ENCODE data around the gene GNG7.
"Not testable (repeated sequence)": the region's sequence is repeated elsewhere in the genome, so short reads cannot be mapped to it uniquely, and the experiment has no call there.

Gene GNG7

GRCh38 chr19:2579678-2580280, 122.7 kb downstream of the GNG7 start:
- no peak for DNase-seq (ENCODE audit: extremely low read depth in 1 of 2, low read depth in 1 of 2)

GRCh38 chr19:2578901-2579677, 123.4 kb downstream of the GNG7 start:
- peak; percentile 28 to 57 for DNase-seq (ENCODE audit: extremely low read depth in 1 of 2, low read depth in 1 of 2)

GRCh38 chr19:2578391-2578890, 124.1 kb downstream of the GNG7 start:
- no peak for DNase-seq (ENCODE audit: extremely low read depth in 1 of 2, low read depth in 1 of 2)

GRCh38 chr19:2577722-2578335, 124.7 kb downstream of the GNG7 start:
- no peak for DNase-seq (ENCODE audit: extremely low read depth in 1 of 2, low read depth in 1 of 2)

GRCh38 chr19:2575734-2576481, 126.6 kb downstream of the GNG7 start:
- DNase-seq (ENCODE audit: extremely low read depth in 1 of 2, low read depth in 1 of 2), result no peak

- no peak for DNase-seq (ENCODE audit: extremely low read depth in 1 of 2, low read depth in 1 of 2)
These were observed 127.4 kb downstream of the GNG7 start for GRCh38 chr19:2574971-2575630.

- no peak for DNase-seq (ENCODE audit: extremely low read depth in 1 of 2, low read depth in 1 of 2)
These were observed 128.0 kb downstream of the GNG7 start for GRCh38 chr19:2574478-2574931.

GRCh38 chr19:2573916-2574315, 128.6 kb downstream of the GNG7 start:
- DNase-seq (ENCODE audit: extremely low read depth in 1 of 2, low read depth in 1 of 2), result no peak

GRCh38 chr19:2572152-2572551, 130.3 kb downstream of the GNG7 start:
- not testable (repeated sequence) for DNase-seq (ENCODE audit: extremely low read depth in 1 of 2, low read depth in 1 of 2)

- no peak for DNase-seq (ENCODE audit: extremely low read depth in 1 of 2, low read depth in 1 of 2)
These were observed 132.7 kb downstream of the GNG7 start for GRCh38 chr19:2569596-2570465.

- DNase-seq (ENCODE audit: extremely low read depth in 1 of 2, low read depth in 1 of 2), result no peak
These were observed 134.5 kb downstream of the GNG7 start for GRCh38 chr19:2567996-2568395.

- DNase-seq (ENCODE audit: extremely low read depth in 1 of 2, low read depth in 1 of 2), result no peak
These were observed 134.9 kb downstream of the GNG7 start for GRCh38 chr19:2567580-2567979.

- not testable (repeated sequence) for DNase-seq (ENCODE audit: extremely low read depth in 1 of 2, low read depth in 1 of 2)
These were observed 138.9 kb downstream of the GNG7 start for GRCh38 chr19:2563546-2563945.

- peak; percentile 36 to 63 for DNase-seq (ENCODE audit: extremely low read depth in 1 of 2, low read depth in 1 of 2)
These were observed 140.6 kb downstream of the GNG7 start for GRCh38 chr19:2561895-2562294.

- DNase-seq (ENCODE audit: extremely low read depth in 1 of 2, low read depth in 1 of 2), result no peak
These were observed 141.3 kb downstream of the GNG7 start for GRCh38 chr19:2561221-2561620.

- no peak for DNase-seq (ENCODE audit: extremely low read depth in 1 of 2, low read depth in 1 of 2)
These were observed 142.1 kb downstream of the GNG7 start for GRCh38 chr19:2560369-2560768.

GRCh38 chr19:2558543-2558942, 144.0 kb downstream of the GNG7 start:
- no peak for DNase-seq (ENCODE audit: extremely low read depth in 1 of 2, low read depth in 1 of 2)

- DNase-seq (ENCODE audit: extremely low read depth in 1 of 2, low read depth in 1 of 2), result not testable (repeated sequence)
These were observed 144.4 kb downstream of the GNG7 start for GRCh38 chr19:2558131-2558530.

GRCh38 chr19:2557093-2557440, 145.4 kb downstream of the GNG7 start:
- no peak for DNase-seq (ENCODE audit: extremely low read depth in 1 of 2, low read depth in 1 of 2)
